Parathyroid adenoma (tissue), 2 donors: Measurements from ENCODE around the gene FREM3.

Source experiments
- H2AFZ ChIP-seq: fragments of 300-600 bp; sonication (generic); one replicate; pipeline ENCODE4 v1.7.0; 2017; ENCODE audit warnings: antibody characterized with exemption, mild to moderate bottlenecking
- H3K27ac ChIP-seq: fragments of 300-600 bp; sonication (generic); one replicate; pipeline ENCODE4 v1.7.0; 2017
- H3K27me3 ChIP-seq: fragments of 300-600 bp; sonication (generic); one replicate; pipeline ENCODE4 v1.7.0; 2017; ENCODE audit warnings: low read length; ENCODE audit not compliant: control insufficient read depth, insufficient read depth
- H3K36me3 ChIP-seq: fragments of 300-600 bp; sonication (generic); one replicate; pipeline ENCODE4 v1.7.0; 2017; ENCODE audit warnings: low read length; ENCODE audit not compliant: control insufficient read depth, insufficient read depth
- H3K4me1 ChIP-seq: fragments of 300-600 bp; sonication (generic); one replicate; pipeline ENCODE4 v1.7.0; 2017; ENCODE audit warnings: control low read depth
- H3K4me2 ChIP-seq: fragments of 300-600 bp; sonication (generic); one replicate; pipeline ENCODE4 v1.7.0; 2017; ENCODE audit warnings: low read length
- H3K4me3 ChIP-seq: fragments of 300-600 bp; sonication (generic); one replicate; pipeline ENCODE4 v1.7.0; 2017; ENCODE audit warnings: low read depth, low read length
- H3K79me2 ChIP-seq: fragments of 300-600 bp; sonication (generic); one replicate; pipeline ENCODE4 v1.7.0; 2017; ENCODE audit warnings: control low read depth
- H3K9ac ChIP-seq: fragments of 300-600 bp; sonication (generic); one replicate; pipeline ENCODE4 v1.7.0; 2017; ENCODE audit warnings: mild to moderate bottlenecking
- H3K9me3 ChIP-seq: fragments of 300-600 bp; sonication (generic); one replicate; pipeline ENCODE4 v1.7.0; 2017; ENCODE audit warnings: low read length; ENCODE audit not compliant: control insufficient read depth
- TF ChIP-seq, protein P1 (sequence below): fragments of 300-600 bp; sonication (generic); IDR thresholded peaks from one replicate; pipeline ENCODE4 v1.7.0; 2017; ENCODE audit warnings: antibody characterized with exemption, mild to moderate bottlenecking
- donor health status: primary hyperparathyroidism.

The FREM3 gene

GRCh38 chr4:143668930-143669552, 31.4 kb downstream of the FREM3 start:
- Histone ChIP-seq H3K9me3 (no peaks in the 10 kb centered on the region), H3K27ac (no peak overlapping the region), H3K27me3 (no peaks in the 10 kb centered on the region), H3K36me3 (no peaks in the 10 kb centered on the region), H3K4me2 (no peak overlapping the region), H3K4me1 (no peaks in the 10 kb centered on the region), H3K79me2 (no peaks in the 10 kb centered on the region), H2AFZ (no peak overlapping the region), H3K9ac (no peak overlapping the region), H3K4me3 (no peak overlapping the region)
- TF ChIP-seq, protein P1, sequence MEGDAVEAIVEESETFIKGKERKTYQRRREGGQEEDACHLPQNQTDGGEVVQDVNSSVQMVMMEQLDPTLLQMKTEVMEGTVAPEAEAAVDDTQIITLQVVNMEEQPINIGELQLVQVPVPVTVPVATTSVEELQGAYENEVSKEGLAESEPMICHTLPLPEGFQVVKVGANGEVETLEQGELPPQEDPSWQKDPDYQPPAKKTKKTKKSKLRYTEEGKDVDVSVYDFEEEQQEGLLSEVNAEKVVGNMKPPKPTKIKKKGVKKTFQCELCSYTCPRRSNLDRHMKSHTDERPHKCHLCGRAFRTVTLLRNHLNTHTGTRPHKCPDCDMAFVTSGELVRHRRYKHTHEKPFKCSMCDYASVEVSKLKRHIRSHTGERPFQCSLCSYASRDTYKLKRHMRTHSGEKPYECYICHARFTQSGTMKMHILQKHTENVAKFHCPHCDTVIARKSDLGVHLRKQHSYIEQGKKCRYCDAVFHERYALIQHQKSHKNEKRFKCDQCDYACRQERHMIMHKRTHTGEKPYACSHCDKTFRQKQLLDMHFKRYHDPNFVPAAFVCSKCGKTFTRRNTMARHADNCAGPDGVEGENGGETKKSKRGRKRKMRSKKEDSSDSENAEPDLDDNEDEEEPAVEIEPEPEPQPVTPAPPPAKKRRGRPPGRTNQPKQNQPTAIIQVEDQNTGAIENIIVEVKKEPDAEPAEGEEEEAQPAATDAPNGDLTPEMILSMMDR: no peak

- no peak overlapping the region for H3K4me3 ChIP-seq
- H3K36me3 ChIP-seq: no peaks in the 10 kb centered on the region
- H3K9ac ChIP-seq: no peak overlapping the region
- H3K4me1 ChIP-seq: no peaks in the 10 kb centered on the region
- no peak overlapping the region for H3K27ac ChIP-seq
- no peaks in the 10 kb centered on the region for H3K9me3 ChIP-seq
- H3K4me2 ChIP-seq: no peak overlapping the region
- no peaks in the 10 kb centered on the region for H3K79me2 ChIP-seq
- TF ChIP-seq, protein P1: no peak
- H2AFZ ChIP-seq: no peak overlapping the region
- H3K27me3 ChIP-seq: no peaks in the 10 kb centered on the region
Observed at GRCh38 chr4:143667461-143667860, 33.0 kb downstream of the FREM3 start.

DNA sequence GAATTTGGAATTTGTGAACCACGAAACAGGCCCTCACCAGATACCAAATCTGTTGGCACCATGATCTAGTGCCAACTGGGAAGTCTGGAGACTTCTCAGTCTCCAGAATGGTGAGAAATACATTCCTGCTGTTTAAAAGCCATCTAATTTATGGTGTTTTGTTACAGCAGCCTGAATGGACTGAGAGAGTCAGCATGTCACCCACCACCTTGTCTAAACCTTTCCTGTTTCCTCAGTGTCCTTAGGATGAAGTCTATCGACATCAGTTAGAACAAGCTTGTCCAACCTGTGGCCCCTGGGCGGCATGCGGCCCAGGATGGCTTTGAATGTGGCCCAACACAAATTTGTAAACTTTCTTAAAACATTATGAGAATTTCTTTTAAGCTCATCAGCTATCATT, 42.1 kb downstream of the FREM3 start:
- no peaks in the 10 kb centered on the region for H3K27me3 ChIP-seq
- H3K79me2 ChIP-seq: no peaks in the 10 kb centered on the region
- H3K27ac ChIP-seq: no peak overlapping the region
- H3K4me1 ChIP-seq: no peaks in the 10 kb centered on the region
- H3K4me2 ChIP-seq: no peak overlapping the region
- TF ChIP-seq, protein P1: no peak
- H3K9me3 ChIP-seq: no peaks in the 10 kb centered on the region
- H3K36me3 ChIP-seq: no peaks in the 10 kb centered on the region
- H3K9ac ChIP-seq: no peak overlapping the region
- H3K4me3 ChIP-seq: no peak overlapping the region
- H2AFZ ChIP-seq: no peak overlapping the region

DNA sequence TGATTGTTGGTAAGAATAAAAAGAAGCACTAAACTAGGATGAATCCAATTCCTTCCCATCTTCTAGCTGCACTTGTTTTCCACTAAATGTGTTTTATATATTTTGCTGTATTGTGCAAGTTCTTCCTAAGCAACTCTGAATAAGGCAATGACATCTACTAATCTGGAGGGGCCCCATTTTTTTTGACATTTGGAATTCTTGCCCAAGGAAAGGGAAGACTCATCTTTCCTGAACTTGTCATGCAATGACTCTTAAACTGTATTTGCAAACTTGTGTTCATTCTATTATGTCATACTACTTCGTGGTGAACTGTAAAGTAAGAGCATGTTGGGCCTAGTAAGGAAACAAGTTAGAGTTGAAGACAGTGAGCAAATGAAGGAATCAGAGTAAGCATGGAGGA, 45.9 kb downstream of the FREM3 start:
- Histone ChIP-seq H3K27ac (no peak overlapping the region), H3K4me1 (no peaks in the 10 kb centered on the region), H3K4me3 (no peak overlapping the region), H3K36me3 (no peaks in the 10 kb centered on the region), H3K27me3 (no peaks in the 10 kb centered on the region), H3K9ac (no peak overlapping the region), H2AFZ (no peak overlapping the region), H3K9me3 (no peaks in the 10 kb centered on the region), H3K79me2 (no peaks in the 10 kb centered on the region), H3K4me2 (no peak overlapping the region)
- TF ChIP-seq, protein P1: no peak

DNA sequence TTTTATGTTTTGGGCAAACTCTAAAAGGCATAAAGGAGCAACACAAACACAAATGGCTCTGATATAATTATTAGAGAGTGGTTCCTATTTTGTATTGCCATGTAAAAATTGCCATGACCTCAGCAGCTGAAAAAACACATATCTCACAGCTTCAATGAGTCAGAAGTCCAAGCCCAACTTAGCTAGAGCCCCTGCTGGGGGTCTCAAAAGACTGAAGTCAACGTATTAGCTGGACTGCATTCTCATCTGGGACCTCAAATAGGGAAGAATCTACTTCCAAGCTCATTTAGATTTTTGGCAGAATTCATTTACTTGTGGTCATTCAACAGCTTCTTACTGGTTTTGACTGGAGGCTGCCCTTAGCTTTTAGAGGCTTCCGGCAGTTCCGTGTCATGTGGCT, 47.4 kb downstream of the FREM3 start:
- Histone ChIP-seq H3K4me3 (no peak overlapping the region), H3K4me1 (no peaks in the 10 kb centered on the region), H3K36me3 (no peaks in the 10 kb centered on the region), H3K4me2 (no peak overlapping the region), H3K27me3 (no peaks in the 10 kb centered on the region), H2AFZ (no peak overlapping the region), H3K9me3 (no peaks in the 10 kb centered on the region), H3K9ac (no peak overlapping the region), H3K79me2 (no peaks in the 10 kb centered on the region), H3K27ac (no peak overlapping the region)
- TF ChIP-seq, protein P1: no peak
